ENCODE results near the gene TFR2.

Gene TFR2

DNA sequence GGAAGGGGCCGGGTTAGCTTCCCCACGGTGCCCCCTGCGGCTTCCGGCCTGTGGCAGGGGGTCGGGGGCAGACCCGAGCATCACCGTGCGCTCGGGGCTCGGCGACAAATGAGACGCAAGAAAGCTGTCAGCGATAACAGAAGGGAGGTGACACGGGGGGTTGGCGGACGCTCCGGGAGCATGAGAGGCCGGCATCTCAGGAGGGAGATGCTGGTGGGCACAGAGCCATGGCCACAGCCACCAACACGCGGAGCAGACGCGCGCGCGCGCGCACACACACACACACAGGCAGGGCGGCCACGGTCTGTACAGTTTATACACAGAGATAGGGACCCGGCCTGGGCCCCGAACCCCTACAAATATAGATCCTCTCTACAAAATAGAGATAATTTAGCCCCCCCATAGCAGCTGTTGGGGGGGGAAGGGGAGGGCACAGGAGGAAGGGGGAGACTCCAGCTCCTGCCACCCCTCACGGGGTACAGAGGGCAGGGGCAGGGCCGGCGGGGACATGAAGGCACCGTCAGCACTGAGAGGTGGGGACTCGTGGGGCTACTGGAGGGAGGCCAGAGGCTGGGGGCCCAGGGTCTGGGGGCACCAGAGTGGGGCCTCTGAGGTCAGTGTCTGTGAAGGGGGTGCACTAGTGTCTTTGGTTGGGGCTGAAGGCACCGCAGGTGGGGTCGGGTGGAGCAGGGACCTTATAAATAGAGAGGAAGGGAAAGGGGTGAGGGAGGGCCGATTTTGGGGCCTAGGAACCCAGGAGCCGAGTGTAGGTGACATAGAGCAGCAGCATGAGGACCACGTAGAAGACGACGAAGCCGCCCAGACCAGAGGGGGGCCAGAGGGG lies 66.8 kb downstream of the TFR2 start:
- no peak overlapping the region for H3K4me3 ChIP-seq (ENCODE audit: low read depth, low read length)
- TF ChIP-seq, protein P1, sequence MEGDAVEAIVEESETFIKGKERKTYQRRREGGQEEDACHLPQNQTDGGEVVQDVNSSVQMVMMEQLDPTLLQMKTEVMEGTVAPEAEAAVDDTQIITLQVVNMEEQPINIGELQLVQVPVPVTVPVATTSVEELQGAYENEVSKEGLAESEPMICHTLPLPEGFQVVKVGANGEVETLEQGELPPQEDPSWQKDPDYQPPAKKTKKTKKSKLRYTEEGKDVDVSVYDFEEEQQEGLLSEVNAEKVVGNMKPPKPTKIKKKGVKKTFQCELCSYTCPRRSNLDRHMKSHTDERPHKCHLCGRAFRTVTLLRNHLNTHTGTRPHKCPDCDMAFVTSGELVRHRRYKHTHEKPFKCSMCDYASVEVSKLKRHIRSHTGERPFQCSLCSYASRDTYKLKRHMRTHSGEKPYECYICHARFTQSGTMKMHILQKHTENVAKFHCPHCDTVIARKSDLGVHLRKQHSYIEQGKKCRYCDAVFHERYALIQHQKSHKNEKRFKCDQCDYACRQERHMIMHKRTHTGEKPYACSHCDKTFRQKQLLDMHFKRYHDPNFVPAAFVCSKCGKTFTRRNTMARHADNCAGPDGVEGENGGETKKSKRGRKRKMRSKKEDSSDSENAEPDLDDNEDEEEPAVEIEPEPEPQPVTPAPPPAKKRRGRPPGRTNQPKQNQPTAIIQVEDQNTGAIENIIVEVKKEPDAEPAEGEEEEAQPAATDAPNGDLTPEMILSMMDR (IDR thresholded peaks at IDR 0.05; ENCODE audit: low read depth, low read length, missing control alignments) = no peak
- no peak for DNase-seq (ENCODE audit: low read depth)

DNA sequence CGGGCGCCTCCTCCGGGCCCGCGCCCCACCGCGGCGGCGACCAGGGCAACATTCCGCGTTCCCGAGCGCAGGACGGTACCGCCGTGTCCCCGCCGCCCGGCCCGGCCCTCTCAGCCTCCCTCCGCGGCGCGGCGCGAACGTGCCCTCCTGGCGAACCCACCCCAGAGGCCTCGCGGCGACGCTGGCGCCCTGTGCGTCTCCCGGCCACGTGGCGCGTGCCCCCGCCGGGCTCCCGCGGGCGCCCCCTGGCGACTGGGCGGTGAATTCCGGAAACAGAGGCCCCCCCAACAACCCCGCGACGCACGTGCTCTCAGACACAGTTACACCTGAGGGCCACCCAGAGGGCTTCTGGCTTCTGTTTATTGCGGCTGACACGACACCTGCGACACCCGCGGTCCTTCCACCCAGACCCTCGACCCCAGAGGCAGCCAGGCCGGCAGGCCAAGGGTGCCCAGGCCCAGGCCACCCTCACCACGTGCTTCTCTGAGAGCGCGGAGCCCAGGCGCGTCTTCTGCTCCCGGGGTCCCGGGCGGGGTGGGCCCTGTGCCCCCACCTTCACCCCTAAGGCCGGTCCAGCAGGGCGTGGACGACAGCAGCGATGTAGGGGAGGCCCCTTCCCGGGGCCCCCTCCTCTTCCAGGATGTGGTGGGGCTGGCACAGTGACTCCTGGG lies 67.5 kb downstream of the TFR2 start, which contains the start of gene SAP25:
SAP25 (minus strand) TSS at position 210 of the 671 bp plus-strand sequence; CDS start at position 52, 158 bp downstream.
- DNase-seq (ENCODE audit: low read depth) = no peak
- TF ChIP-seq, protein P1 (IDR thresholded peaks at IDR 0.05; ENCODE audit: low read depth, low read length, missing control alignments) = no peak
- no peak within 1 kb of the TSS for H3K4me3 ChIP-seq (ENCODE audit: low read depth, low read length)

DNA sequence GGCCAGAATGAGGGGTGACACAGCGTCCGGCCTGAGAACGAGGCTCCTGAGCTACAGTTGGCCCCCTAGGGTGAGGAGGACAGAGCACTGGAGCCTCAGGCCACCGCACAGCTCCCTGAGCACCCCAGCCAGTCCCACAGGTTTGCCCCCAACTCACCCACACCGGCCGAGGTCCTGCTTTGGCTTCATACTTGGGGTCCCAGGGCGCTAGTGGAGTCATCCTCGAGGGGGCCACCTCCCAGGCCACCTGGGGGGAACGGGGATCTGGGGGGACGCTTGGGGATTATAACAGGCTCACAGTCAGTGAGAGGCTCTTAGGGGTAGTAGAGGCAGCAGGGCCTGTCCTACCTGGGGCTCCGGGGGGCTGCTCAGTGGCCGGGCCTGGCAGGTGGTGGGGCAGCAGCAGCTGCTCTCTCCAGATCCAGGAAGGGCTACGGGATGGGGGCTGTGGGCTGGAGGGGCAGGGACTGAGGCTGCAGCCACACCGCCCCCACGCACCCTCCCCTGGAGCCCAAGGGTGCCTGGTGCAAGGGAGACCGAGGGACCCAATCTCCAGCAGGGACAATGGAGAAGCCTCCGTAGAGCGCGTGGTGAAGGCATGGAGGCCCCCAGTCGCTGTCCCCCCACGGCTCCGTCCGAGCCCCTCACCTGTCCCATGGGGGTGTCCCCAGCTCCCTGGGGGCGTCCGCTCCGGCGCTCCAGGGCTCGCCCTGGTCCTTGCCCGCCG lies 68.2 kb downstream of the TFR2 start:
- DNase-seq (ENCODE audit: low read depth) = no peak
- TF ChIP-seq, protein P1 (IDR thresholded peaks at IDR 0.05; ENCODE audit: low read depth, low read length, missing control alignments) = no peak
- no peak overlapping the region for H3K4me3 ChIP-seq (ENCODE audit: low read depth, low read length)

DNA sequence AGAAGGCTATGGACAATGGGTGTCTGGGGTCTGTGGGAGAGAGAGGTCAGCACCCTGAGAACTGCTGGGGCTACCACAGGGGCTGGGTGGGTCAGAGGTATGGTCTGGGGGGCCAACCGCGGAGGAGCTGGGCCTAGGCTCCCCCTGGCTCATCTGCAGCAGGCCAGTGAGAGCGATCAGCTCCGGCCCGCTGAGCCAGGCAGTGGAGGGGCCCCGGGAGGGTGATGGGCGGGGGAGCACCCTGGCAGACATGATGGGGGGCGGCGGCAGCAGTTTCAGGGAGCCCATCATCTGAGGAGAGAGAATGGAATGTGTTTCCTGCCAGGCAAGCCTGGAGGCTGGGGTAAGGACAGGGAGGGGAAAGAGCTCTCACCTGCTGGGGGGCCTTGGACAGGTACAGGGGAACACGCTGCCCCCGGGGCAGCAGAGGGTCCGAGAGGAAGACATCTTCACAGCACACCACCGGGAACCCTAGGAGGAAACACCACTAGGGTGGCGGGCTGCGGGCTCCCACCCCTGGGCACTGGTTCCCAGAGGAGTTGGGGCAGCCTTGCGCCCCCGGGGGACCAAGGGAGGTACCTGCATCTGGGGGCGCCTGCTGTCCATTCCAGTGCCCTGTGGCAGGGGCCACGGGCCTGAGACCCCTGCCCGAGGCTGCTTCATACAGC lies 68.9 kb downstream of the TFR2 start:
- TF ChIP-seq, protein P1 (IDR thresholded peaks at IDR 0.05; ENCODE audit: low read depth, low read length, missing control alignments) = no peak
- H3K4me3 ChIP-seq (ENCODE audit: low read depth, low read length) = no peak overlapping the region
- DNase-seq (ENCODE audit: low read depth) = no peak

DNA sequence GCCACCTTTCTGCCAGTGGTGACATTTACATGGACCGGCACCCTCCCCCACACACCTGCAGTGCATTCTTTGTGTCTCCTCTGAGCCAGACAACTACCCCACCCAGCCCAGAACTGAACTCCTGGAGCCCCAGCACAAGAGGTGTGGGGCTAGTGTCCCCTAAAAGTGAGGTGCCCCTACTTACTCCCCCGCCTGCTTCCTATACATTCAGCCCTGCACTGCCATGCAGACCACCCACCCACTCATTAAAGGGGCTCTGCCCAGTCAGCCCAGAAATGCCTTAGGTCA lies 69.6 kb downstream of the TFR2 start:
- H3K4me3 ChIP-seq (ENCODE audit: low read depth, low read length) = no peak overlapping the region
- no peak for DNase-seq (ENCODE audit: low read depth)
- TF ChIP-seq, protein P1 (IDR thresholded peaks at IDR 0.05; ENCODE audit: low read depth, low read length, missing control alignments) = no peak

DNA sequence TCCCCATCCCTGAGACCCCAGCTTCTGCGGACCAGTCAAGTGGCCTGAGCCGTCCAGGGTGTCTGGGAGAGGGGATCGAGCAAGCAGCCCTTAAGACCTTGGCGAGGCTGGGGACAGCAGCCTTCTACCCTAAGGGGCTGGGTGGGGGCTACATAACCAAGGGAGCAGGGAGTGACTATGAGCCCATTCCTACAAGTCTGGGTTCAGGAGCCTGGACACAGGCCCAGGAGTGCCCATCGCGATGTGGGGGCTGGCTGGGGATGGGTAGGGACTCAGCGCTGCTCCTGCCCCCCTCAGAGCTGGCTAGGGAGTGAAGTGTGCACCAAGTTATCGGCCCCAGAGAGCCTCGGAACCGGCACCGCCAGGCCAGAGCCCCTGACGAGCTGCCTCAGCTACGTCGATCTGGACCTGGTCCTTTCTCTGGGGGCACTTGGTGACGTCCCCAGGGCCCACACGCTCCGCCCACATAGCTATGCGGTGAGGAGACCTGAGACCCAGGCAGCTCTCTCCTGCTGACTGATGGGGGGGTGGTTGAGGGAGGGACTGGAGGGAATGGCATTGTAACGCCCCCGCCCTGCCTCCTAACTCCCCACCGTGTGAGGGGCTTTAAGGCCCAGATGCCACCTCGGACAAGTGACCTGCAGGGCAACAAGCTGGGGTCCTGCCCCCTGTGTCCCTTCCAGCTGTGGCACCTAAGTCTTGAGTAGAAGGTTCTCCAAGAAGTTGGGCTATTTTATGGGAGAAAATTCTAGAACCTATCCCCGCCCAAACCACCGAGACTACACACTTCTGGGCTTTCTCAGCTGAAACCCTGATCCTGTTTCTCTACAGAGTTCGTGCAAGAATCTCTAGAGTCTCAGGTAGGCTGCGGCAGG lies 70.2 kb downstream of the TFR2 start:
- TF ChIP-seq, protein P1 (IDR thresholded peaks at IDR 0.05; ENCODE audit: low read depth, low read length, missing control alignments) = no peak
- H3K4me3 ChIP-seq (ENCODE audit: low read depth, low read length) = no peak overlapping the region
- DNase-seq (ENCODE audit: low read depth) = no peak

Measured in GM12864 (cell line).